Measurements from ENCODE around the gene HERC6. TPM values are rescaled to one million over a fixed set of nuclear protein-coding genes. Genes with fewer than 3 reads are reported as not detected.

Gene HERC6
- total and polyA plus RNA-seq, 2 experiments from 2014 or later = 7.7 to 11.5 TPM

DNA sequence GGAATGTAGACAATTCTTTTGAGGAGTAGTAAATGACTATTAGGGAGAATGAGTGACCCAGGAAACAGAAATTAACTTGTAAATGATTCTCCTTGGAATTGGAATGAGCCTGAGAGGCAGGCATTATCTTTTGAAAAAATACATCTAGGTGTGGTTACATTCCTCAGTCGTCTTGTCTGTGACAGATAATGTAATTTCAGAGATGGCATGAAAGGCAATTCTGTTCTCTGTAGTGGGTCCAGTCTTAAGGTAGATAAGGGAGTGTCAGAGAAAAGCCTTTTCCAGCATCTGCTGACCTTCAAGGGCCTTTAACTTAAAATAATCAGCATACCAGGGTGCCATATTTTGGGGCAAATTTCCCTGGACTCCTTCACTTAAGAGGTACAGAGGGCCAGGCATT lies 35.1 kb downstream of the HERC6 start:
- TF ChIP-seq, protein P1, sequence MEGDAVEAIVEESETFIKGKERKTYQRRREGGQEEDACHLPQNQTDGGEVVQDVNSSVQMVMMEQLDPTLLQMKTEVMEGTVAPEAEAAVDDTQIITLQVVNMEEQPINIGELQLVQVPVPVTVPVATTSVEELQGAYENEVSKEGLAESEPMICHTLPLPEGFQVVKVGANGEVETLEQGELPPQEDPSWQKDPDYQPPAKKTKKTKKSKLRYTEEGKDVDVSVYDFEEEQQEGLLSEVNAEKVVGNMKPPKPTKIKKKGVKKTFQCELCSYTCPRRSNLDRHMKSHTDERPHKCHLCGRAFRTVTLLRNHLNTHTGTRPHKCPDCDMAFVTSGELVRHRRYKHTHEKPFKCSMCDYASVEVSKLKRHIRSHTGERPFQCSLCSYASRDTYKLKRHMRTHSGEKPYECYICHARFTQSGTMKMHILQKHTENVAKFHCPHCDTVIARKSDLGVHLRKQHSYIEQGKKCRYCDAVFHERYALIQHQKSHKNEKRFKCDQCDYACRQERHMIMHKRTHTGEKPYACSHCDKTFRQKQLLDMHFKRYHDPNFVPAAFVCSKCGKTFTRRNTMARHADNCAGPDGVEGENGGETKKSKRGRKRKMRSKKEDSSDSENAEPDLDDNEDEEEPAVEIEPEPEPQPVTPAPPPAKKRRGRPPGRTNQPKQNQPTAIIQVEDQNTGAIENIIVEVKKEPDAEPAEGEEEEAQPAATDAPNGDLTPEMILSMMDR (IDR thresholded peaks at IDR 0.05; ENCODE audit: low read depth, low read length) = no peak
- DNase-seq (ENCODE audit: low read depth in 1 of 2, low spot score in 1 of 2) = no peak
- H3K27me3 ChIP-seq = no peaks in the 10 kb centered on the region
- no peaks in the 10 kb centered on the region for H3K36me3 ChIP-seq
- no peak overlapping the region for H3K27ac ChIP-seq
- no peak overlapping the region for H3K4me3 ChIP-seq
- H3K4me1 ChIP-seq (ENCODE audit: low read depth) = no peaks in the 10 kb centered on the region
- H3K9me3 ChIP-seq (ENCODE audit: low read depth) = no peaks in the 10 kb centered on the region

DNA sequence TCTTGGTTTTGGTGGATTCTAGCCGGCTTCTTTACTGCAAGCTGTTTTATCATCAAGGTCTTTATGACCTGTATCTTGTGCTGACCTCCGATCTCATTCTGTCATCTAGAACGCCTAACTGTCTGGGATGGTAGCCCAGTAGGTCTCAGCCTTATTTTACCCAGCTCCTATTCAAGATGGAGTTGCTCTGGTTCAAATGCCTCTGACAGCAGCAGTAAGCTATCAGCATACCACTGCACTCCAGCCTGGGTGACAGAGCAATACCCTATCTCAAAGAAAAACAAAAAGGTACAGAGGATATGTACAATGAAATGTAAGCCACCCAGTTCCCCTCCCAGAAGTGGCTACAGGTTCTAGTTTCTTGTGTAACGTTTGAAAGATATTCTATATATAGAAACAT lies 36.1 kb downstream of the HERC6 start:
- no peaks in the 10 kb centered on the region for H3K36me3 ChIP-seq
- no peaks in the 10 kb centered on the region for H3K27me3 ChIP-seq

DNA sequence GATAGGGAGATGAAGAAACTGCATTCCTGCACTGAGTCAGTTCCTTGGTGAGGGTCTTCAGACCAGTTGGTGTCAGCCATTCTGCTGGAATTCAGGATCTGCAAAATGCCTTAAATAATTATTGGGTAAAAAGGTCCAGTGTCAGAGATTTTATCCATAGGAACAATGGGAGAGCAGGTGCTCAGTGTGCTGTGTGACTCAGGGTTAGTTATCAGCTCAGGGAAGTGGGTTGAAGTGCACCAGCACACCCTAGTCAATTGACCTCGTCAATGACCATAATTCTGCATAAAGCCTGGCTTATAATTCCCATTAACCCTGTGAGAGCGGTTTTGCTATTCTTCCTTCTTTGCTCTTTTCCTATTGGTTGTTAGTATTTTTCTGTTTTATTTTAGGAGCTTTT lies 37.3 kb downstream of the HERC6 start:
- no peaks in the 10 kb centered on the region for H3K9me3 ChIP-seq (ENCODE audit: low read depth)
- no peaks in the 10 kb centered on the region for H3K36me3 ChIP-seq
- DNase-seq (ENCODE audit: low read depth in 1 of 2, low spot score in 1 of 2) = no peak
- TF ChIP-seq, protein P1 (IDR thresholded peaks at IDR 0.05; ENCODE audit: low read depth, low read length) = no peak
- no peaks in the 10 kb centered on the region for H3K4me1 ChIP-seq (ENCODE audit: low read depth)
- no peak overlapping the region for H3K27ac ChIP-seq
- H3K4me3 ChIP-seq = no peak overlapping the region
- H3K27me3 ChIP-seq = no peaks in the 10 kb centered on the region

More for the DNA sequence above, 36.1 kb downstream of the HERC6 start:
- TF ChIP-seq, protein P1 (IDR thresholded peaks at IDR 0.05; ENCODE audit: low read depth, low read length) = no peak
- Histone ChIP-seq H3K9me3 (ENCODE audit: low read depth) (no peaks in the 10 kb centered on the region), H3K4me1 (ENCODE audit: low read depth) (no peaks in the 10 kb centered on the region), H3K27ac (no peak overlapping the region), H3K4me3 (no peak overlapping the region)
- no peak for DNase-seq (ENCODE audit: low read depth in 1 of 2, low spot score in 1 of 2)

DNA sequence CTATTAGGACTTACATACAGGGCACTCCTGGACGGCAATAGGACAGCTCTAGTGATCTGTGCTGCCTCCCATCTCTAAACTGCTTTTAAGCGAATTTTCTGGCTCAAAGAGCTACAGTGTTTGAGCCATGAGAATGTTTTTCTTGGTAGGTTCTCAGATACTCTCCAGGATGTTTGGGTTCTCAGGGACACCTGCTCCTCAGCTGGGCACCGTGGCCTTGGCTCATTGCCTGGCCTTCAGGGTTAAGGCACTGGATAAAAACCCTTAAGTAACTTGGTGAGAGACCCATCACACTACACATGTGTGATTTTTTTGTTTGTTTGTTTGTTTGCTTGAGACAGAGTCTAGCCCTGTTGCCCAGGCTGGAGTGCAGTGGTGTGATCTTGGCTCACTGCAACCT lies 39.8 kb downstream of the HERC6 start:
- no peak overlapping the region for H3K27ac ChIP-seq
- H3K36me3 ChIP-seq = no peaks in the 10 kb centered on the region
- TF ChIP-seq, protein P1 (IDR thresholded peaks at IDR 0.05; ENCODE audit: low read depth, low read length) = no peak
- DNase-seq (ENCODE audit: low read depth in 1 of 2, low spot score in 1 of 2) = no peak
- H3K4me3 ChIP-seq = no peak overlapping the region
- no peaks in the 10 kb centered on the region for H3K9me3 ChIP-seq (ENCODE audit: low read depth)
- H3K4me1 ChIP-seq (ENCODE audit: low read depth) = no peaks in the 10 kb centered on the region
- H3K27me3 ChIP-seq = no peaks in the 10 kb centered on the region

DNA sequence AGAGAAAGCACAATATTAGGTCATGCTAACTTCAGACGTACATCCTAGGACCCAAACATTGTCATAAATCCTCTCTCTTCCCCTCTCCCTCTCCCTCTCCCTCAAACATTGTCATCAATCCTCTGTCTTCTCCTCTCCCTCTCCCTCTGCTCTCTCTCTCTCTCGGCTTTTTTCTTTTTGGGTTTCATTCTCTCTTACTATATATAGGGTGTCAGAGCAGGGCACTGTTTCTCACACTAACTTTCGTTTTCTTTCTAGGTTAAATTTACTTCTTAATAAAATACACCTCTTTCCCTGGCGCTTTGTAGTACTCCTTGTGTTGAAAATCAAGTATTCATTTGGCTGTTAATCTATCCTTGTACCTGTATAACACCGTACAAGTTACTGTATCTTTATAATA lies 41.2 kb downstream of the HERC6 start:
- no peaks in the 10 kb centered on the region for H3K27me3 ChIP-seq
- TF ChIP-seq, protein P1 (IDR thresholded peaks at IDR 0.05; ENCODE audit: low read depth, low read length) = no peak
- H3K9me3 ChIP-seq (ENCODE audit: low read depth) = no peaks in the 10 kb centered on the region
- H3K36me3 ChIP-seq = no peaks in the 10 kb centered on the region
- H3K27ac ChIP-seq = no peak overlapping the region
- no peak overlapping the region for H3K4me3 ChIP-seq
- H3K4me1 ChIP-seq (ENCODE audit: low read depth) = no peaks in the 10 kb centered on the region
- DNase-seq (ENCODE audit: low read depth in 1 of 2, low spot score in 1 of 2) = no peak

DNA sequence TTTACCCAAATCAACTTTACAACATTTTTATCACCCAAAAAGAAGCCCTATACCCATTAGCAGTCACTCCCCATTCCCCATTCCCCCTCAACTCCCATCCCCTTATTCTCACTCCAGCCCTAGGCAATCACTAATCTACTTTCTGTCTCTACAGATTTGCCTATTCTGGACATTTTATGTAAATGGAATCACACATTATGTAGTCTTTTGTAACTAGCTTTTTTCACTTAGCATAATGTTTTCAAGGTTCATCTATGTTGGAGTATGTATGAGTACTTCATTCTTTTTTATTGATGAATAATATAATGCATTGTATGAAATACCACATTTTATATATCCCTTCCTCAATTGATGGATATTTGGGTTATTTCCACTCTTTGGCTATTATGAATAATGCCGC lies 42.2 kb downstream of the HERC6 start:
- no peak for DNase-seq (ENCODE audit: low read depth in 1 of 2, low spot score in 1 of 2)
- Histone ChIP-seq H3K27me3 (no peaks in the 10 kb centered on the region), H3K27ac (no peak overlapping the region), H3K4me3 (no peak overlapping the region), H3K36me3 (no peaks in the 10 kb centered on the region), H3K4me1 (ENCODE audit: low read depth) (no peaks in the 10 kb centered on the region), H3K9me3 (ENCODE audit: low read depth) (no peaks in the 10 kb centered on the region)
- TF ChIP-seq, protein P1 (IDR thresholded peaks at IDR 0.05; ENCODE audit: low read depth, low read length) = no peak

Measured in cardiac muscle cell (in vitro differentiated cells and primary cell).